ENCODE results near the gene PTPRT.

DNA sequence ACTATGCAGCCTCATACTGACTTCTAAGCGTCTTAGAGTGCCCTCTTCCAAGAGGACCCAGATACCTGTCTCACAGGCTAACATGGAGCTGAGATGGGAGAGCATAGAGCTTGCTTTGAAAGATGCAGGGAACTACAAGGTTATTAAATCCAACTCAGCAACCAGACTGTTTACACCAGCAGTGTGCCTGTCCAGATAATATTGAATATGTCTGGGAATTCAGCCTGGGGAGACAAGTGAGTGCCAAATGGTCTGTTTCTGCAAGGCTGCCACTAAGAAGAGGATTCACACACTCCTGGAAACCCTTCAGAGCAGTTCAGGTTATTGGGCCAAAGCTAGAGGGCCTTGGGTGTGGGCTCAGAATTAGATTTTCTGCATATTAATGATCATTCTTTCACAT lies 547.8 kb downstream of the PTPRT start:
- TF ChIP-seq, protein P1, sequence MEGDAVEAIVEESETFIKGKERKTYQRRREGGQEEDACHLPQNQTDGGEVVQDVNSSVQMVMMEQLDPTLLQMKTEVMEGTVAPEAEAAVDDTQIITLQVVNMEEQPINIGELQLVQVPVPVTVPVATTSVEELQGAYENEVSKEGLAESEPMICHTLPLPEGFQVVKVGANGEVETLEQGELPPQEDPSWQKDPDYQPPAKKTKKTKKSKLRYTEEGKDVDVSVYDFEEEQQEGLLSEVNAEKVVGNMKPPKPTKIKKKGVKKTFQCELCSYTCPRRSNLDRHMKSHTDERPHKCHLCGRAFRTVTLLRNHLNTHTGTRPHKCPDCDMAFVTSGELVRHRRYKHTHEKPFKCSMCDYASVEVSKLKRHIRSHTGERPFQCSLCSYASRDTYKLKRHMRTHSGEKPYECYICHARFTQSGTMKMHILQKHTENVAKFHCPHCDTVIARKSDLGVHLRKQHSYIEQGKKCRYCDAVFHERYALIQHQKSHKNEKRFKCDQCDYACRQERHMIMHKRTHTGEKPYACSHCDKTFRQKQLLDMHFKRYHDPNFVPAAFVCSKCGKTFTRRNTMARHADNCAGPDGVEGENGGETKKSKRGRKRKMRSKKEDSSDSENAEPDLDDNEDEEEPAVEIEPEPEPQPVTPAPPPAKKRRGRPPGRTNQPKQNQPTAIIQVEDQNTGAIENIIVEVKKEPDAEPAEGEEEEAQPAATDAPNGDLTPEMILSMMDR (conservative IDR thresholded peaks at IDR 0.05; ENCODE audit: low read depth, low read length): no peak
- TF ChIP-seq POLR2A (IDR thresholded peaks at IDR 0.05; ENCODE audit: low read depth, low read length): no peak
- TF ChIP-seq FOS (IDR thresholded peaks at IDR 0.05; ENCODE audit: low read depth, low read length): no peak
- TF ChIP-seq RFX5 (IDR thresholded peaks at IDR 0.05; ENCODE audit: low read depth, low read length): no peak
- TF ChIP-seq SMC3 (IDR thresholded peaks at IDR 0.05; ENCODE audit: low read depth, low read length): no peak

Data from IMR-90 (cell line).